GM21737 (cell line): Measurements from ENCODE around the gene MSI2.

Experiments used
- ATAC-seq: cut with Tn5 transposase; IDR thresholded peaks from one replicate; pipeline ENCODE4 v1.9.1; 2021; ENCODE audit warnings: mild to moderate bottlenecking, moderate library complexity; ENCODE audit not compliant: unreplicated experiment

Gene MSI2

DNA sequence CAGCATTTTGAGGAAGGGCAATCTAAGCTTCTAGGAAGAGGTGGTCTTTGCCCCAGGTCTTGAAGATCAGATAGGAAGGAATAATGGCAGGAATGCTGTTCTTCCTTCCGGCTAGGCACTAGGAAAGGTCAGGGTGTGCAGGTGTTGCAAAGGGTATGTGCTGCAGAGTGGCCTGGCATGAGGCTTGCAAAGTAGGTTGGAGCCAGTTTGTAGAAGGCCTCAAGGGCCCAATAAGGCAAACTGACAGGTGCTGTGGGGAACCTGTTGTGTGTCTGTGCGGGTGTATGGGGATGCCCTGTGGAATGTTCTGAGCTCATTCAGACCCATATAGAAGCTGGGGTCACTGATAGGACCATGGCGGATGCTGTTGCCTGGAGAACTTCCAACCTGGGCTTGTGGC lies 12.7 kb downstream of the MSI2 start:
- ATAC-seq = no peak

DNA sequence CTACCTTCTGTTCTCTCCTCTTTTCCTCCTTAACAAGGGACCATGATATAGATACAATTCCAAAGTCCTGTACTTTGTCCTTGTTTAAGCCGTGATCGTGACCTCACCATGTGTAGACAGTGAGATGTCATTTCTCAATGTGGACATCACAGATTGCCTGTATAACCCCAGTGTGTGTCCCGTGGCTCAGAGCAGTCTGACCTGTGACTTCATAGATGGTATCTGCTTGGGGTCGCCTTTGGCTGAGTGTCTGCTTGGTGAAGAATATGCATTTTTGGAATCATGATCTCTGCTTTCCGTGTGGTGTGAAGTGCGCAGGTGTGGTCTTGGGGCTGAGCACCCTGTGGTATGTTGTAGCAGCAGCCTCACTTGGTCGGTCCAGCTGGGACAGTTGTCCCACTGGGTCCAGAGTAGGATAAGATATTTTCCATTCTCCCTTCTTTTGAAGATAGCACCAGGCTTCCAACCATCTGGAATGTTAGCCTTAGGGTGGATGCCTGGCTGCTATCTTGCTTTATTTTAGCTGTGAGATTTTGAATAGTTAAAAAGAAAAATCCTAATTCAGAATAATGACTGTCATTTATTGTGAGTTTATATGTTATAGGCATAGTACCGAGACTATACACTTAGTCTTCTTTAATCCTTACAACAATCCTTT lies 13.4 kb downstream of the MSI2 start:
- ATAC-seq = no peak

DNA sequence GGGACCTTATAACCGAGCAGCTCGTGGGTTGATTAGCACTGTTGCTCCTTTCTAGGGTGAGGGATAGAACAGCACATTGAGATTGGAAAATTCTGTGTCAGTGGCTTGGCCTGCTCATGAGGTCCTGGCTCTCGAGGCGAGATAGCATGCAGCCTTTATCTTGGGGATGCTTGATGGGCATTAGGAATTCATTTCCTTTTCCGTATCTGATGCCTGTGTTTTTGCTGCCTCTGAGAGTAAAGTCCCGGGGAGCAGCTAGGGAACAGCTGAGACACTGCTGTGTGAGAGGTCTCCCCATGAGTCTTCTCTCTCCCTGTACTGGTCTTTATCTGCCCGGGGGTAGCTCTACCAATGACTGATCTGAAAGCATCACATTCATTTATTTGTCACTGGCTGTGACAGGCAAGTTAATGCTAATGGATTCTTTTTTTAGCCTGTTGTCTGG lies 14.5 kb downstream of the MSI2 start:
- no peak for ATAC-seq

DNA sequence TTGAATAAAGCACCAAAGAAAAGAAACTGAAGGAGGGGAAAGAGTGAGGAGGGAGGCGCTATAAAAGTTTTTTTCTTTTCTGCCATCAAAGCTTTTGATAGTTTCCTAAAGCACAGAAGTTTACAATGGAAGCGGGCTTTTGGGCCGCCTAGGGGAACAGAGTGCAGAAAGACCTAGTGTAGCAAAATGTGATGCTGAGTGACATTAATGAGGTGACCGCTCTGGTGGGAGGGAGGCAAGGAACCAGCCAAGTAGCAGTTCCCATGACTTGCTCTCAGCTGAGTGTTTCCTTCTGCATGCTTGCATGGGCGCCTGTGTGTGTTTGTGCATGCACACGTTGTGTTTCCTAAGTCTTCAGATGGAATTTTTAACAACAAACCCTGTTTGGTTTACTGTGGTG lies 15.5 kb downstream of the MSI2 start:
- no peak for ATAC-seq

DNA sequence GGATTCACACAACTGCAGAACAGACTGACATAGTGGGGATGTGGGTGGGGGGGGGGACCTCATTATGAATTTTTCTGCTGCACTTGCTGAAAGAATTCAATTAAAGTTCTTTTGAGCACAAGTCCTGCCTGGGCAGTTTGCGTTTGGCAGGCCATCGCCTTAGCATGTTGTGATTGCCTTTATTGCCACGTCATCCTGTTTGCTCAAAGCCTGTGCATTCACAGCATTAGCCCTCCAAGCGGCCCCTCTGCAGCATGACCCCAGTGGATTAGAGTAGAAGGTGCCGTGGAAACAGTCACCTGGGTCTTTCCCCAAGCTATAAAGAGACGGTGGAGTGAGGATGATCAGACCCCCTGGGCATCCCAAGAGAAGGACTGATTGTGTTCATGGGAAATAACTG lies 17.2 kb downstream of the MSI2 start:
- no peak for ATAC-seq

DNA sequence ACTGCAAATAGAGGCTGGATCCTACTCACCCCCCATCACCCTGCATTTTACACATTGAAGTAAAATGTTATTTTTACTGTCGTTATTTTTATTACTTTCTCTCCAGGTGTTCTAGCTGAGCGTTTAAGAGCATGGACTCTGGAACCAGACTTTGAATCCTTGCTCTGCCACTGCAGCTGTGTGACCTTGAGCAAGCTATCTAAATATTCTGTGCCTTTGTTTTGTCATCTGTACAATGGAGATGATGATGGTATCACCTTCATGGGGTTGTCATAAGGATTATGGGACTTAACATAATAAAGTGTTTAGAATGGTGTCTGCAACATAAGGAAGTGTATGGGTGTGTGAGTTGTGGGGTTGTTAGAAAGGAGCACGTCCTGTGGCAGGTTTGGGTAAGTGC lies 17.8 kb downstream of the MSI2 start:
- ATAC-seq = no peak

DNA sequence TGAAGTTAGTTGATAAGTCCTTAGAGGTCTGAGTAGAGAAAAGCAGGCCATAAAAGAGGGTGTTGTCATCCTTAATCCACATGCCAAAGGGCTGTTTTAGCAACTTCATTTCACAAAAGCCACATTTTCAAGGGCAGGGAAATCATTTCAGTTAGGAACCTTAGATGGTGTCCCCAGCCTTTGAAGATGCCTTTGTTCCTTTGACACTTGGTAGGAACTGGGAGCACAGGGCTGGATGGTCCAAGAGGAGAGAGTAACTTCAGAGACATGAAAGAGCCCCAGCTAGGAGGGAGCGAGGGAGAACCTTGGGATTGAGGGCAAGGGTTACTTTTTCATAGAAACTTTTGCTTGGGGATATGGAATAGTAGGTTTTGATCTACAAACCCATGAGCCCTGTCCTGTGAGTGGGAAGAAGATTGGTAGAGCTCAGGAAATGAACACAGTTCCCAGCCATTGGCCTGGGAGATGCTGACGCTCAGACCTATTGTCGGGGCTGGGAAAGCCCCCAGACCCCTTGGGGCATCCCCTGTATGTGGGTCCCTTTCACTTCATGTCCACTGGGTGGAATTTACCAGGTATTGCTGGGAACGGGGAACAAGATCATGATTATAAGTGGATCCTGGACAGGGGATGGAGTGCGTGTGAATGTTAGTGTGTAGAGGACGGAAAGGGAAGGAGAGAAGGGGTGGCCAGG lies 18.9 kb downstream of the MSI2 start:
- no peak for ATAC-seq

DNA sequence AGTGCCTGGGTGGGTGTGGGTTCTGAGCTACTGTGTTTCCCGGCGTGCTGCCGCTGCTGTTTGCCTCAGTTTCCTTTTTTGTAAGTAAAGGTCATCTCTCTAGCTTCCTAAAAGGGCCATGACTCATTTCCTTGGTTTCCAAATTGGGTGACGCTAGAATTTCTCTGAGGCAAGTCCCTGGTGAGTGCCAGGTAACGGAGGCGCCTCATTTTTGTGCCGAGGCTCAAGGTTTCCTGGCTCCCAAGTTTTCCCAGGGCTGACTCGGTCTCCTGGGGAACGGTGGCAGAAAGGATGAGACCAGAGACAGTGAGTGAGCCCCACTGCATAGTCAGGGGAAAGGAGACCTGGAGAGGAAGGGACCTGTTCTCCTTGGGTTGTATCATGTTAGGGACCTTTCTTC lies 20.3 kb downstream of the MSI2 start:
- ATAC-seq = no peak

DNA sequence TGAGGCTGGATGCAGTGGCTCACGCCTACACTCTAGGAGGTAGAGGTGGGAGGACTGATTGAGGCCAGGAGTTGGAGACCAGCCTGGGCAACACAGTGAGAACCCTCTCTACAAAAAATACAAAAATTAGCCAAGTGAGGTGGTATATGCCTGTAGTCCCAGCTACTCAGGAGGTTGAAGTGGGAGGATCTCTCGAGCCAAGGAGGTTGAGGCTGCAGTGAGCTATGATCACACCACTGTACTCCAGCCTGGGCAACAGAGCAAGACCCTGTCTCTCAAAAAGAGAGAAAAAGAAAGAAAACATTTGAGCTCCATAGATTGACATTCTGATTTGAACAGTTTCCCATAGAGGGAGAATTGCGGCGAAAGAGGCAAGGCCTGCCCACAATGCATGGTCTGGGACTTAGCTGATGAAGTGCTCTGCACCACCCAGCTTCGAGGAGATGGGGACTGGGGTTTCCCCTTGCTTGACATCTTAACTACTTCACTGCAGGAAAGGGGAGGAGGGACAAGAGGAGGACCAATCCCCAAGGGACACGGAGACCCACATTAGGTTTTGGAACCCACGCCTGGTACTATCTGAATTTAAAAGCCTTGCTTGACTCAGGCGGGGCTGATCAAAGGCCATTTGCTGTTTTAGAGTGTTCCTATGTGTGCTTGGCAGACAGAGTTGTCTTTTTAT lies 21.7 kb downstream of the MSI2 start:
- ATAC-seq = no peak

DNA sequence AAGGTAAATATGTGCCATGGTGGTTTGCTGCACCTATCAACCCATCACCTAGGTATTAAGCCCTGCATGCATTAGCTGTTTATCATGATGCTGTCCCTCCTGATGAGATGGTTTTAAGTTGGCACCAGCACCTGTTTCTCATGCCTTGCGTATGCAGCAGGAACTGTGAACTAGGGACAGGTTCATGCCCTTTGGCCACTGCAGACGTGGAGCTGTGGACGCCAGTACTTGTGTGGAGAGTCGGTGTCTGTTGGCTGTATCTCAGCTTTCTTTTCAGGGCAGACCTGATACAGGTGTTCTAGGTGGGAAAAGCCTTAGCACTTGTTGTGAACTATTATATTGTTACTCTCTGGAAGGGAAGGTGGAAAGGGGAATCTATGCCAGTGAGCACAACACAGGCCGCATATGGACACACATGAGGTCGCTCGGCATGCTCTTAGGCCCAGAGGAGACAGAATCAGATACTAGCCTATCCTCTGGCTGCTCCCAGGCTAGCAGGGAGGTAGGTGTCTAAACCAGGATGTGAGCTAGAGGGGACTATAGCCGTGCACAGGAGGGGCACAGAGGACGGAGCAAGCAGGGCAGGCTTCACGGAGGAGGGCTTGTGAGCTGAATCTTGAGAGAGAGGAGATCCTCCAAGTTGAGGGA lies 22.5 kb downstream of the MSI2 start:
- ATAC-seq = no peak

DNA sequence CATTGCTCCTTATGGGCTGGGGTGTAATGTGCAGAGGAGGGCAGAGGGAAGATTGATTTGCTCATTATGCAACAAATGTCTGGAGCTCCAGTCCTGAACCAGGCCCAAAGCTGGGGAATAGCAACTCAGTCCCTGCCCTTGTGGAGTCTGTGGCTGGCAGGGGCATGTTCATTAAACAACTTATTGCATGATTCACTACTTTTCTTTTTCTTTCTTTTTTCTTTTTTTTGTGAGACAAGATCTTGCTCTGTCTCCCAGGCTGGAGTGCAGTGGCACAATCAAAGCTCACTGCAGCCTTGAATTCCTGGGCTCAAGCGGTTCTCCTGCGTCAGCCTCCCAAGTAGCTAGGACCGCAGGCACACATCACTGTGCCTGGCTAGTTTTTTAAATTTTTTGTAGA lies 23.1 kb downstream of the MSI2 start:
- no peak for ATAC-seq

DNA sequence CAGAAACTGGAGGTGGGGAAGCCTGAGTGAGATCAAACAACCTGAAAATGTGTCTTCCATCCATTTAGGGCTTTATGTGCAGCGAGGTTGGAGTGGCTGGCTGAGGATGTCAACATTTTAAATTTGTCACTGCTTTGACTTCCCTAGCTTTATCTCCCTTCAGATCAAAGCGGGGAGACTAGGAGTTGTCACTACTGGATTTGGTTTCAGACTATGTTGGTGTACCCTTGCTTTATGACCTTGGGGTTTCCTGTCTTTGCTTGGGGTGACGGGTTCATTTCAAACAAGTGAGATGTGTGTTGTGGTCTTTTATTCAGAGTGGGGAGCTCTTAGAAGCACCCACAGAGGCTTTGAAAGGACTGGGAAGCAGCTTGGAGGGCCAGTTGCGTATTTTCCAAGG lies 25.6 kb downstream of the MSI2 start:
- ATAC-seq = no peak

DNA sequence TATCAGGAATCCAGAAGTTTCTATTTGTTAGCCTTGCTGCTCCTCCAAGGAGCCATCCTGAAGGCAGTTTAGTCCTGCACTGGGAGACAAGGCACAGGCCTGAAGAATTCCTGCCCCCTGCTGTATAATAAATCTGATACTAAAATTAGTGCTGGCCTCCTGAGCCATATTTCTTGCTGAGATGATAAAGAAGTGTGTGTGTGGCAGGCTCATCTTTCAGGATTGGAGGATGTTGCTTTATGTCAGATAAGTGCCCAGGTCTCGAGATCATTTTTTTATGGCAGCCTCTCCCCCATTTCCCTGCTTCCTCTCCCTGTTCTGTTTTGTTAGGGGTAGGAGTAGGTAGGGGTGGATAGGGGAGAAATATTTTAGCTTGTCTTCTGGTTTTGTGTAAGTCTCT lies 26.0 kb downstream of the MSI2 start:
- no peak for ATAC-seq

DNA sequence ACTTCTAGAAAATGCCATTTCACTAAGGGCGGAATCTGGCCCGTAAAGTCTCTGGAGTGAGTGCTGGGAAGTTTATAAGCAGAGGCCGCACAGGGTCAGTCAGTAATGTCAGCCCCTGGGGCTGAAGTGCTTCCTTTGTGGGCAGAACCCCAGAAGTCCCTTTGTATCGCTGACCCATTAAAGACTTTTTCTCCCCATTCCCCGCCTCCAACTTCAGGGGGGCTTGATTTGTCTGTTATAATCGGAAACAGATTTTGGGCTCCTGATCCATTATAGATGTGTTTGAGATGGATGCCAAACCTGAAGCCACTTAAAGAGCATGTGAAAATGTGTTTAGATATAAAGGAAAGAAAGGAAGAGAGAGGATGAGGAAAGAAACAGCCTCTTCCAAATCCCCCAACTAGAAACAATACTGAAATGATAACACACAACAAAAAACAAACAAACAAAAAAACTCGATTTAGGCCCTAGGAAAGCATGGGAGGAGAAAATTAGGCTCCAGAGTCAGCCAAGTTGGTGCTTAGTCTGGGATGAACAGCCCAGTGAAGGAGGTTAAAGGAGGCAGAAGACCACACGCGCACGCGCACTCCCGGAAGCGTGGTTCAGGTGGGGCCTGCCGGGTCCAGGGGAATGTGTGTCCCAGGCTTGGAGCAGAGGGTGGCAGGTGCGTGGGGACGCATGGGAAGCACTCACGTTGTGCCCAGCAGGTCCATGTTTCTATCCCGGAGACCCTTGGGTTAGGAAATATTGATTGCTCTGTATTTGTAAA lies 27.1 kb downstream of the MSI2 start:
- ATAC-seq = no peak

DNA sequence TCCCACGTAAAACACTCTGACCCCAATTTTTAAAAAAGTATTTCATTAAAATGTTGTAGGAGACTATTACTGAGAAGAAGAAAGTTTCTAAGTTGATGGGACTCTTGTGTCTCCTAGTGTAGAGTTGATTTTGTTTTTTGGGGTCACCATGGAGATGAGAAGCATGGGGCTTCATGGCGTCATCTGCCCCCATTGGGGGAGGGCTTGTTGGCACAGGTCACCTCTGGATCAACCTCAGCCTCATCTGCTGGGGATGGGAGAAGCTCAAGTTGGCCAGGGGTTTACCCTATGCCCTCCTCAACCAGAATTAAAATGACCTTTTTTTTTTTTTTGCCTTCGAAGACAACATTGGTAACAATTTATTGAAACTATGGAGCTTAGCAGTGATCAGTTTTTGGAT lies 28.3 kb downstream of the MSI2 start:
- ATAC-seq = no peak

DNA sequence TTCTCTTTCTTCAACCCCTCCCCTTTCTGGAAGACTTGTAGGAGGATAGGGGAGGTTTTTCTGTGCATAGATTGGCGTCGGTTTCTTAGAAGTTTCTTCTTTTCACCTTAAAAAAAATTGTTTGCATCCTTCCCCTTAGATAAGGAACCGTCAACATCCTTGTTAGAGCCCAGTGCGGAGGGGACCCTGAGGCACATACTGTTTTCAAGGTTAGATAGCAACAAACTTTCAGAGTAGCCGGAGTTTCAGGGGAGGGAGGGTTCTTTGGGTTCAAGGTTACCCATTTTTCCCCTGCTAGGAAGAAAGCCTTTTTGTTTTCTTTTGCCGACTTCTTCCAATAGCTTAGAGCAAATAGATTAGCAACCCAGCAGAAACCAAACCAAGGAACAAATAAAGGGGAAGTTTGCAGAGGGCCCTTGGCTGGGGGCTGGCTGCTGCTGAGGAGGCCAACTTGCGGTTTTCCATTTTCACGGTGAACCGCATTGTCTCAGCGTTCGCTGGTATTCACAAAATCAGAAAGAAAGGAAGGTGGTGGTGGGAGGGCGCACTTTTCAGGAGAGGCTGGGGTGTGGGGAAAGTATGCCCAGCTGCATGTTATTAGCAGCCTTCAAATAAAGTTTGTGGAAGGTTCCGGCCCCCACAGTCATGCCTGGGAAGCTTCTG lies 28.8 kb downstream of the MSI2 start:
- peak; percentile 56 for ATAC-seq

DNA sequence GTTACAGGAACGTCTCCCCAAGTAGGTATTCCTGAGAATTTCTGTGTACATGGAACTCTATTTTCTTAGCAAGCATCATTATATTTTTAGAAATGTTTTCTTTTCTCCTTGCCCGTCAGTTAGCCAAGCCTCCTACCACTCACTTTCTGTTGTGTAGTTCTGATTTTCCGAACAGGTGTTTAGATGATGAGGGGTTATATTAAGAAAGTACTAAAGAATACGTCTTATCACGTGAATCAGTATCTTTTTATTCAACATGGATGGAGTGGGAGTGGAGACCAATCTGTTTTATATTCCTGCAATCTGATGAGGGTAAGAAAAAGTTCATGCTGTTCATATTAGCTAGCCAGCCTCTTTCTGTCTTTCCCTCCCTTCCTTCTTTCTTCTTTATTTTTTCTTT lies 29.4 kb downstream of the MSI2 start:
- no peak for ATAC-seq

DNA sequence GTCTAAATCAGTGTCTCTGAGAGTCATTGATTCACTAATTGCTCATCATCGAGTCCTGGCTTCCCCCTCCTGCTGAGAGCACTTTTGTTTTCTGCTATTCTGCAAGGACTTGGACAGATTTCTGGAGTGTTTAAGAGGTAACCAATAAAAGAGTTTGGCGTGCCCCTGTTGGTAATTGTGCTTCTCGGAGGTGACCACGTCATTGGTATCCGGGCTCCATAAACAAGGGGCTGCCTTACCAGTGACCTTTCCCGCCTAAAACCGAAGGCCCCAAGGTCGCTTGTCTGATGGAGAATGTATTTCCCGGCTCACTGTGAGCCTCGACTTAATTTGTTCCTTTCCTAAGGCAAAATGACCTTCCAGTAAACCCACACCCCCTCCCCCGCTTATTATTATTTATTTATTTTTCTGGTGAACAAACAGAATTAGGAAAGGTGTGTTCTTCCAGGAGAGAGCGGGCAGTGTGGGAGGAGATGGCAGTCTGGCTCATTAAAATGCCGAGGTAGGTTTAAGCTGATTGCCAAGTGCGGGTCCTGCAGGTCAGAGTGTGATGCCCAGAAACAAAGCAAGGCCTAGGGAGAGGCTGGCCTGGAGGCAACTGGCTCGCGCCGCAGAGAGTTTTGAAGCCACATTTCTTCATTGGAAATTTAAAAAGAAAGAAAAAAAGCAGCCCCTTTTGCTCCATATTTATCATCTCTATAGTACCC lies 30.2 kb downstream of the MSI2 start:
- no peak for ATAC-seq

DNA sequence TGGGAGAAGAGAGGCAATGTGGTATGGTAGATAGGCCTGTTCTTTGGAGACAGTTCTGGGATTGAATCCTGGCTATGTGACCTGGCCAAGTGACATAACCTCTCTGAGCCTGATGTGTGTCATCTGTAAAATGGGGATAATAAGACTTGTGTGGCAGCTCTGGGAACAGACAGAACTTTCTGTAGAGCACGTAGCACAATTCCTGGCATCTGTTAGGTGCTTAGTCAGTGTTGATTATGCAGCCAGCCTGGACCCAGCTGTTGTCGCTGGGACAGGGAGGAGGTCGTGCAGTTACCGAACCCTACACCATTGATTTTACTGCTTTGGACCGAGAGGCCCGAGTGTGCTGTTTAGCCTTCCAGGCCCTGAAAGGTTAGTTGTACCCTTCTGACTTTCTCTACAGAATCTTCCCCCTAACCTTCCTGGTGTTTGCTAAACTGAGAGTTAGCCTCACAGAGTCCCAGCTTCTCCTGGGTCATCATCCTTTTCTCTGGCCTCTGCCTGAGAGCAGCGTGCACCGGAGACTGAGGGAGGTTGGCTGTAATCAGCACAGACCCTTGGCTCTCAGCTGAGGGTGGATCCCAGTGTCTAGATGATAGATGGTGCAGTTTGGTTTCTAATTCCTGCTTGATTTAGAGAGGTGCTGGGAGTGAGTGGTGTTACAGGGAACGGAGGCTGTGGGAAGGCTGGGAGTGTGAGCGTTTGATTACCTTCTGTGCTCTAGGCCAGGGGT lies 31.9 kb downstream of the MSI2 start:
- no peak for ATAC-seq
